SK-N-SH (cell line): ENCODE results near the gene NF2.

Experiments
- CTCF ChIP-seq: fragments of 200-600 bp; sonication (generic); IDR thresholded peaks from 2 replicates; pipeline ENCODE4 v1.6.1; 2017; ENCODE audit warnings: antibody characterized with exemption, mild to moderate bottlenecking, moderate library complexity
- ELF1 ChIP-seq: IDR thresholded peaks from 2 replicates; pipeline ENCODE4 v1.4.0; 2012
- EP300 ChIP-seq, 2 experiments: IDR thresholded peaks; 2 replicates each; pipeline versions ENCODE4 v1.4.0 to v1.6.1; 2012; ENCODE audit warnings: borderline replicate concordance in 1 of 2, low read depth in 1 of 2, low read length in 1 of 2
- EZH2phosphoT487 ChIP-seq: fragments of 200-600 bp; sonication (generic); IDR thresholded peaks from 2 replicates; pipeline ENCODE4 v1.6.1; 2017; ENCODE audit warnings: low read depth, mixed run types, mild to moderate bottlenecking, antibody characterized with exemption, moderate library complexity, borderline replicate concordance
- NFIC ChIP-seq: IDR thresholded peaks from 2 replicates; pipeline ENCODE4 v1.4.0; 2012; ENCODE audit warnings: borderline replicate concordance
- POLR2AphosphoS5 ChIP-seq: IDR thresholded peaks from 2 replicates; pipeline ENCODE4 v1.6.1; 2012; ENCODE audit warnings: low read depth, low read length

DNA sequence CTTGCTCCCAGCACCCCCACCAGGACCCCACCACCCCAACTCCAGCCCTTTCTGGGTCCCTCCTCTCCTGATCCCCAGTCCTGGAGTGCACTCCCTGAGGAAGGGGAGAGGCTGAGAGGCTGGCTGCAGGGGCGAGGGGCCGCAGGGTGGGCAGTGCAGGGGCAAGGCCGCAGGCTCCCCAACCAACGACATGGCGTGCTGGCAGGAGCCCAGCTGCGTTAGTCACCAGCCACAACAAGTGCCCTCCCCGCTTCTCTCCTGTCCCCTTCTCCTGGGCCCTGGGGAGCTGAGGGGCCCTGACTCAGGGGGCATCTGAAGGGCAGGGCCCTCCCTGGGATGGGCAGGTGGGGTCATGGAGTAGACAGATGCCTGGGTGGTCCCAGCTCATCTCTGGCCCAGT lies 118.7 kb downstream of the NF2 start:
- TF ChIP-seq POLR2AphosphoS5 (no peak), ELF1 (no peak), EP300 (IDR thresholded peaks at IDR 0.05; ENCODE audit: borderline replicate concordance in 1 of 2, low read depth in 1 of 2, low read length in 1 of 2) (no peak), NFIC (peak; percentile 32; the same call in 1 of the 2 replicates), CTCF (no peak), EZH2phosphoT487 (no peak)
